Stimulated activated CD8-positive, alpha-beta memory T cell treated with anti-CD3 and anti-CD28 coated beads, Interleukin-7, amount 100 ng/mL, for 1 hour (primary cell): ENCODE measurements around the gene MAFG.
"Not testable (repeated sequence)": the region's sequence is repeated elsewhere in the genome, so short reads cannot be mapped to it uniquely, and the experiment has no call there.

Experiments used
- DNase-seq, 2 donors: peaks; one replicate each; pipeline ENCODE4 v3.0.0-alpha.2; 2020; ENCODE audit warnings: low read depth in 2 of 2

The MAFG gene

DNA sequence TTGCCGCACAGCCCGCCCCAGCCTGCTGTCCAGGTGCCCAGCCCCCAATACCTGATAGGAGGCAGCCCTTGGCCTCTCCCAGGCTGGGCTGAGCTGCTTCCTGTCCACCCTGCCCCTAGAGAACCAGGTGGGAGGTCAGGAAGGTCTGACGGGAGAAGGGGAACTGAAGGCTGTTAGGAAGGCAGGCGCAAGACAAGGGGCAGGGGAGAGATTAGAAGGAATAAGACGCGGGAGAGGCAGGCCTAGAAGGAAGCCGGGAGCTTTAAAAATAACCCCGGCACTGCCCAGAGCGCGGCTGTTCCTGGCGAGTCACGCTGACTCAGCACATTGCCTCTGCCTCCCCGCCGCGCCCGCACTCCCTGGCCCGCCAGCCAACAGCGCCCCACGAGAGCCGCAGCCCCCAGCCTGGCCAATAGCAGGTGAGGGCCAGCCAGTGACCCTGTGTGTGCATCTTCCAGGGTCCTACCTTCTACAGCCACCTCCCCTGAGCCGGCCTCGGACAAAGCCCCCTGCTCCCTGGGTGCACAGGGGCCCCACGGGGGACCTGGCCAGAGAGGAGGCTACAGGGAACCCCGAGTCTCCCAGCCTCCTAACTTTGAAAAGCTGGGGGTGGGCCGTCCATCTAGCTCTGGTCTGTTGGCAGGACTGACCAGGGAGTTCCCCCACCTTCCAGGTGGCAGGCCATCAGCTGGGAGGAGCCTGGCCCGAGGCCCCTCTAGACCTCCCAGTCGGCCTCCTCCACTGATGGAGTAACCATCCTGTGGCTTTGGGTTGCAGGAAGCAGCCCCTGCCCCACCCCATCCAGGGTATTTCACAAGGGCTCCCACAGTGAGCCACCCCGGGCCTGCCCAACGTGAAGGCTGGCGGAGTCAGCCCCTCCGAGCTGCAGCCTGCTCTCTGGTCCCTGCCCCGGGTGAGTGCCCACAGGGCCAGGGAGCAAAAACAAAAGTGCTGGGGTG lies 4.0 kb downstream of the MAFG start:
- DNase-seq = no peak

DNA sequence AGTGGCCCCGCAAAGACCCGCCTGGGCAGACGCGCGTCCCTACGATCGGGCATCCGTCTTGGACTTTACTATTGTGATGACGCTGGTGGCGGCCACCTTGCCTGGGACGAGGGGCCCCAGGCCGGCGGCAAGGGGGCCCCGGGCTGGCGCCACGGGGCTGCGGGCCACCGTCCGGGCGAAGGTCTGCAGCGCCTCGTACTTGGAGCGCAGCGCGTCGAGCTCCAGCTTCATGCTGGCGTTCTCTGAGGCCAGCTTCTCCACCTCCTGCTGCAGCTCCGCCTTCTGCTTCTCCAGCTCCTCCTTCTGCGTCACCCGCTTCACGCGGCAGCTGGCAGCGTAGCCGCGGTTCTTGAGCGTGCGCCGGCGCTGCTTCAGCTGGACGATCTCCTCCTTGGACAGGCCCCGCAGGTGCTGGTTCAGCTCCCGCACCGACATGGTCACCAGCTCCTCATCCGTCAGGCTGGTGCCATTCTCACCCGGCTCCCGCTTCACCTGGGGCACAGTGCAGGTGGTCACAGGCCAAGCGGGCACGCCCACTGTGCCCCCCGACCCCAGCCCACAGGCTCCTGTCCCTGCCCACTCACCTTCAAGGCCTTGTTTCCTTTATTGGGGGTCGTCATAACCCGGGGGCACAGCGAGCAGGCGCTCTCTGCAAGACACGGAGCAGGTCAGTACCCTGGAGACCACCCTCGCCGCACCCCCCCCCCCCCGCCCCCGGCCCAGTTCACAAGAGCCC lies 4.8 kb downstream of the MAFG start:
- no peak for DNase-seq

DNA sequence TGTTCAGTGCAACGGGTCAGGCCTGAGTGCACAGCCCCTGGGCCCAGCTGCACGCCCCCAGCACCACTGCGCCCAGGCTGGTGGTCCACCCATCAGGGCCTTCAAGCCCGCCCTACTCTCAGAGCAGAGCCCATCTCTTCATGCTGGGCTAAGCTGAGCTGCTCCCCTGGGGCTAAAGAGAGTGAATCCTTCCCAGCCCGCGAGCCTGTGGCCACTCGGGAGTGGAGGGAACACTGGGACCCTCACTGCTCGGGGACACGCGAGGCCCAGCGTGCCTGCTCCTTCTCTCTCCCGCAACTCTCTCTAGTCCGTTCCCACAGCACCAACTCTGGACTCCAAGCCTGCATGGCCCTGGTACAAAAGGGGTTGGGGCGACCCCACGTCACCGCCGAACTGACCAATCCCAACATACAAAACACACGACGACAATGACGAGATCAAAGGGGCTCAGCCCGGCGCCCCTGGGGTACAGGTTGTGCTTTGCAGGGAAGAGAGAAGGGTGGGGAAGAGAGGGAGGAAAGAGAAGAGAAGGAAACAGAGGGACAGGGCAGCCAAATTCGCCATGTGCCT lies 5.5 kb downstream of the MAFG start:
- DNase-seq = no peak

DNA sequence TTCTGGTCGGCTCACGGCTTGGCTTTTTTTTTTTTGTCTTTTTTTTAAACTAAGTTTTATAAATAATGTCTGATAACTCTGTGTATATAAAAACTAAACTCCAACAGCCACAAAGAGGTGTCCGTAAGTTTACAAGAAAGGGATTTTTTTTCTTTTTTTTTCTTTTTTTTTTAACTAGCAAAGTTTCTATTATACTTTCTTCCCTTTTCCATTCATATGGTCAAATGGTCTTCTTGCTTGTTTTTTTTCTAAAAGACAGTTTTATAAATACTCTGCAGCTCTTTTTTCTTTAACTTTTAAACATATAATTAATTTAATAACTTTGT lies 6.0 kb downstream of the MAFG start:
- DNase-seq = no peak

DNA sequence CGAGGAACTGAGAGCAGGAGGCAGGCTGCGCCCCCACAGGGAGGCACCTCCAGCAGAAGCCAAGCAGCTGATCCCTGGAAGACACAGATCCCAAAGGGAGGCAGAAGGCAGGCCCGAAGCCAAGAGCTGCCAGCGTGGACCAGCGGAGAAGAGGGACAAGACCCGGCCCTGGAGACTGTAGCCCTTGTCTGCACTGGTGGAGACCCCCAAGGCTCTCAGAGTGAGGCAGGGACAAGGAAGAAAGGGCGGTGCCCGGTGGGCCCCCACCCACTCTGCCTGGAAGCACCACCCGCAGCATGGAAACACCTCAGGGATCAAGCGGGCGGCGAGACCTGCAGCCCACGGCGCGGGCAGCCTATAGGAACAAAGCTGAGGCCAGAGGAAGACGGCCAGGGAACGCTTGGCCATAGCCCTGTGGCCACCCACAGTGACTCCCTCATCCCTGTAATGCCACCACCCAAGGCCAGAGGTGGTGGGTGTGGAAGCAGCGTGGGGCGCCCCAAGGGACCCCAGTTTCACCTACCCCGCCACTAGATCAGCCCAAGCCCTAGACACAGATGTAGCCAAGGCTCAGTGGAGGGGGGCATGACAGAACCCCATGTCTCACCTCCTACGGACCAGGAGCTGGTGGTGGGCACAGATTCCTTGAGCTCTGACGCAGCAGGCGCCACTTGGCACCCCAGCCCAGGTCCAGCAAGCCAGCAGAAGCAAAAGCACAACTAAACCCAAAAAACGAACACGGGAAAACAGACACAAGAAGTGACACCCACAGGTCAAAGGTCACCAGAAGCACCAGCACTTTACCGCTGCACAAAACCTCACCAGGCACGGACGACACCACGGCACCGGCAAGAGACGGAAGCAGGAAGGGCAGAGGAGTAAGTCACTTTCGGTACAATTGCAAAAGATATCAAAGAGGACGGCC lies 6.7 kb downstream of the MAFG start:
- DNase-seq = no peak

DNA sequence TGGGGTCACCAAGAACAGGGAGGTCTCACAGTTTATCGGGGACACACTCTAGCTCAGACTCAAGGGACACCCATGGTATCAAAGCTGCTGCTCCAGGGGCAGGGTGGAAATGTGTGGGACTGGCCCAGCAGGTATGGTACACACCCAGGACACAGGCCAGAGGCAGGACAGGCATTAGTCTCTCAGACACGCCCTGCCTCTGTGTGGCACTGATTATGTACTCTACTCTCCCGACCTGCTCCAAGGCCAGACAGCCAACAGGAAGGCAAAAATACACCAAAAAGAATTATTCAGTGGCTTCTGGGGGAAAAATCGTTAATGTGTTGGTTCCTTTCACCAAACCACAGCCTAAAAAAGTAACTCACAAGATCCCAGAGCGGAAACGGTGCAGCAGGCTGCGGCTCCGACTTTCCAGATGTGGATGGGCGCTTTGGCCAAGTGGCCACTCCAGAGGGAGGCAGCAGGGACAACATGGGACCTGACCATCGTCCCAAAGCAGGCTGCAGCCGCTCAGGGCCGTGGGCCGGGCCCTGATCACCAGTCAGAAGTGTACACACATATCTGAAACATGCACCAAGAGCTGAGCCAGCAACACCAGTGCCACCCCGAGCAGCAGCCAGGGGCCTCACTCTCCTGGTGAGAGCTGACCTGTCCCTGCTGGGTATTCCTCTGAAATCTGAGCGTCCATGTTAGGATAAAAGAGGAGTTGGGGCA lies 8.5 kb downstream of the MAFG start:
- DNase-seq = no peak

DNA sequence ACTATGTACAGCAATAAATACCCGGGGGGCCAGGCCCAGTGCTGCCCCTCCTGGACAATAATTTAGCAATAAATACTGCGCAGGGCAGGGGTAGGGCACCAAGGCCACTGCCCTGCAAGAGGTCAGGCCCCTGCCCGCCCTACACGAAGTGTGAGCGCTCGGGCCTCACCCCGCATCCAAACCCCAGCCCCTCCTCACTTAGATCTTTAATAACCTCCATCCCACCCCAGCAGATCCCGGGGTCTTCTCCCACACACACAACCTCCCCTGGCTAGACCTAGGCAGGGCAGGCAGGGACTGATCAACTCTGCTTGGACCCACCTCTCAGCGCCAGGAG lies 9.2 kb downstream of the MAFG start:
- not testable (repeated sequence) for DNase-seq

DNA sequence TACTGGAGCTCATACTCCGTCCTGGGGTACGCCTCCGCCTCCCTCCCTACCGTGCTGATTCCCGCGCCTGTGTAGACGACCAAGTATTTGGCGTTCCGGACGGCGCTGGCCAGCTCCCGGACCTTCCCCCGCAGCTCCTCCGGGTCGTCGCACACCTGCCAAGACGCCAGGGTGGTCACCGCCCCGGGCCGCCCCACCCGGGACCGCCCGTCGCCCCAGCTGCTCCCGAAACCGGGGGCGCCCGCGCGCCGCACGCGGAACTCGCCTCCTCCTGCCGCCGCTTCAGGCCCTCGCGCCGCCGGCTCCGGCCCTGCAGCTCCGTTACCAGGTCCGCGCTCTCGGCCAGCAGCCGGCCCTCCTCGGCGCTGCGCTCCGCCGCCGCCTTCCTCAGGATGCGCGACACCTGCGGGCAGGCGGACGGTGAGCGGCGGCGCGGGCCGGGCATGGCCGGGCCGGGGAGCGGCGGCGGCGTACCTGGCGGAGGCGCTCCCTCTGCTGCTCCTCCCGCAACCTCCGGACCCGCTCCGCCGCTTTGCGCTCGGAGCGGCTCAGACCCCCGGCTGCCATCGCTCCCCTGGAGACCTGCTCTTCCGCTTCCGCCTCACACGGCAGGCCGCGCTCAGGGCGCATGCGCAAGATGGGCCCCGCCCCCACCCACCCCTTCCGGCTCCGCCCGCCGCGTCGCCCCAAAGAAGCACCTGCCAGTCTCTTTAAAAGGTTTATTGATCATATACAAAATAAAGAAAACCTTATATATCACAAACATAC lies 9.8 kb downstream of the MAFG start, which contains the start of gene SIRT7:
SIRT7 (minus strand) TSS at position 612 of the 768 bp plus-strand sequence; CDS start at position 567, 45 bp downstream.
- peak; percentile 62 to 68 for DNase-seq

DNA sequence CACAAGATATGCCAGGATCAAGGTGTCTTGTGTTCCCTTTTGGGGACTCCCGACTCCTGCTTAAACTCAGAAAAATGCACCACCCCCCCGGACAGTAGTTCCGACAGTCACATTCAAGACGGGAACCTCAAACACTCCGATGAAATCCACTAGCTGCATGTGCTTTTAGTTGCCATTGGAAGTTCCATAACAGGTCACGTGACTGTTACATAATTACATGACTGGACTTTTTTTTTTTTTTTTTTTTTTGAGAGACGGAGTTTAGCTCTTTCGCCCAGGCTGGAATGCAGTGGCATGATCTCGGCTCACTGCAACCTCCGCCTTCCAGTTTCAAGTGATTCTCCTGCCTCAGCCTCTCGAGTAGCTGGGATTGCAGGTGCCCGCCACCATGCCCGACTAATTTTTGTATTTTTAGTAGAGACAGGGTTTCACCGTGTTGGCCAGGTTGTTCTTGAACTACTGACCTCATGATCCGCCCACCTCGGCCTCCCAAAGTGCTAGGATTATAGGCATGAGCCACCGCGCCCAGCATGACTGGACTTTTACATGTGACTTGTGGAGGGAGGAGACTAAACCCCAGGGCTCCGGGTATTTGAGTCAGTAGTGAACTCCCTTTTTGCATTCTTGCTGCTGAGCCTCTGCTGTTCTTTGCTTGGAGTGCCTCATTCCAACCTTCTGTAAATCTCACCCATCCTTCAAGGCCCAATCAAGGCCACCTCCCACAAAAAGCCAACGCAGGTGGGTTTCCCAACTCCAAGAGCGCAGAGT lies 11.1 kb downstream of the MAFG start:
- DNase-seq = no peak

DNA sequence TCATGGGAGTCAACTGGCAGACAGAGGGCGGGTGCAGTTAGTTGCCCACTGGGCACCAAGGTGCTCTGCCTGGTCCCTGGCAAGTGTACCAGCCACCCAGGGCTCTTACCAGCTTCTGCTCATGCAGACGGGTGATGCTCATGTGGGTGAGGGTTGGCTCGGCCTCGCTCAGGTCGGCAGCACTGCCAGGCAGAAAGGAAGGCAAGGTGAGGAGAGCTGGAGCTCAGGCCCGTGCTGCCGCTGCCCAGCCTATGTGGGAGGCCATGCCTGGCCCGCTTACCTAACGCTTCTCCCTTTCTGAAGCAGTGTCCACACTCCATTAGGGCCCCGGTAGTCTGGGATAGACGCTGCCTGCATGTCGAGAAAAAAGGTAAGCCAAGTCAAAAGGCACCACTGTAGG lies 12.2 kb downstream of the MAFG start:
- no peak for DNase-seq

DNA sequence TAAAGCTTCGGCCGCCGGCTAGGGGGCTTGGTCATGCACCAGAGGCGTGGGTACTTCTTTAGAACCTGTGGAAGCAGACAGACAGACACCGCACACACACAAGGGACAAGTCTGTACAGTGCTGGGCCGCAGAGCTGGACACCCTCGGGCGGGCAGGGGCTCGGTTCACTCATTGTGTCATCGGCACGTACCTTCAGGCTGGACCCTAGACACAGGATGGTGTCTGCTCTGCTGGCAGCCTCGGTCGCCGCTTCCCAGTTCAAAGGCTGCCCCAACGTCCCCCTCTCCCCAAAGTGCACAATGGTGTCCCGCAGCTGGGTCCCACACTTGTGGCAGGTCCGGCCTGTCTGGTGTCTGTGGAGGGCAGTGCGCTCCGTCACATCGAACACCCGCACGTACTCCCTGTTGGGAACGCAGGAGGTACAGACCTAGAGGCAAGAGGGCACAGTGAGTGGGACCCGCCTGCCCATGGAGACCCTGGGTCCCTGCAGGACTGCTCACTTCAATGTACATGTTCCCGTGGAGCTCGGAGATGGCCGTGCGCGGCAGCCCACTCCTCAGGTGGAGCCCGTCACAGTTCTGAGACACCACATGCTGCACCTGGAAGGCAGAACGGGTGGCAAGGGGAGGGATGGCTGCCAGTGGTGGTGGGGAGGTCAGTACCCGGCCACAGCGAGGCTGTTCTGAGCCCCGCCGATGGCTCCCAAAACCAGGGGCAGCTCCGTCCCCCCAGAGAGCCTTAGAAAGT lies 13.3 kb downstream of the MAFG start:
- DNase-seq = no peak

DNA sequence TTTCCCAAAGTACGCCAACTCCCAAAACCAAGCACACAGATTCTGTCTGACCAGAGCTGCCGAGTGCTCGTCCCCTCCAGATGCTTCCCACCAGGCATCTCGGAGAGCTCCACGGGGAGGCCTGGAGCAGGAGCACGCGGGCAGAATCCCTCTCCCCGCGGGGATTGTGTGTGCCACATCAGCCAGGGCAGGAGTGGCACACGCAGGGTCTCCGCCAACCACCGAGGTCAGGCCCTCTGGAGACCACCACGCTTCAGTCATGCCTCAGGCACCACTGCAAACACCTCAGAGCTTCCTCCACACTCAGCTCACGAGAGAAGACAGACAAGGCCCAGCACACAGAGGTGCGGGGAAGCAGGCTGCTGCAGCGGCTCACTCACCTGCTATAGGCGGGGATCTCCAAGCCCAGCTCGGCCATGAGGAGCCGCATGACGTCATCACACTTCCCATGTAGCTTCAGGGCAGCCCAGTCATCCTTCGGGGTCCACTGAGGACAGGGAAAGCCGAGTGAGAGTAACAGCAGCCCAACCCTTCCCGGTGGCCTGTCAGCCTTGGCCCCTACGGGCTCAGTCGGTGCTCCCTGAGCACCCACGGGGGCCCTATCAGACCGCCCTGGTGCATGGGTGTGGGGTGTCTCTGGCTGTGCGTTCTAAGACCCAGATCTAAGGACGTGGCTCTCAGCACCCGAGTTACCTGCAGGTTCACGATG lies 14.0 kb downstream of the MAFG start:
- no peak for DNase-seq

DNA sequence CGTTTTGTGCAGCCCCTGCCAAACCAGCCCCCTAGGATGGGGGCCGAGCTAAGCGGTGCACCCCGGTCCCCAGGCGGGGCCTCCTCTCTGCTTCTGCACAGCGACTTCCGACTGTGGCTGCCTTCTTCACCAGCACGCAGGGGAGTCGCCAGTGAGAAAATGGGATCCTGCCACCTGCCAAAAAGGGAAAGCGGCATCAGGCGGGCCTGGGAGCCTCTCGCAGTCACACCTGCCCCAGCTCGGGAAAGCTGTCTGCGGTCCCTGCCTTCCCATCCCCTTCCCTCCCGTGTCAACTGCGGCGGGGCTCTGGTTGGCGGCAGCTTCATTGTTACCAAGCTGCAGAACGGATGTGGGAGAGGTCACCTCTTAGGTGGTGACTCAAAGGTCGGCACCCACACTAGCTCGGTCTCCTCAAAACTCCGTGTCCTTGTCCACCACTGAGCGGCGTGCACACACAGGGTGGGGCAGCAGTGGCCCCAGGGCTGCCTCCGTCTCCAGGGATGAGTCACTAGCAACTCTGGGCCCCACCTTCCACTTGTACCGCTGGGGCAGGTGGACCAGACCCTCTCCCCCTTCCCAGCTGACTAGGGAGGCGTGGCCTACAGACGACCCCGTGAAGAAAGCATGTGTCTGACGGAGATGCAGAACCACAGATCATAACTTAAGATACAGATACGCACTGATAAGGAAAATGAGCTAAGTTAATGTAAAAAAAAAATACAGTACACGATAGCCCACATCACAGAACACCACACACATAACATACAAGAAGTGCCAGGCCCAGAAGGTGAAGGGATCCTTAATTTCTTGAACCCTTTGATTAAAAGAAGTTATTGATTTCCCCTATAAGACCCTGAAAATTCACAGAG lies 14.9 kb downstream of the MAFG start:
- DNase-seq = no peak

DNA sequence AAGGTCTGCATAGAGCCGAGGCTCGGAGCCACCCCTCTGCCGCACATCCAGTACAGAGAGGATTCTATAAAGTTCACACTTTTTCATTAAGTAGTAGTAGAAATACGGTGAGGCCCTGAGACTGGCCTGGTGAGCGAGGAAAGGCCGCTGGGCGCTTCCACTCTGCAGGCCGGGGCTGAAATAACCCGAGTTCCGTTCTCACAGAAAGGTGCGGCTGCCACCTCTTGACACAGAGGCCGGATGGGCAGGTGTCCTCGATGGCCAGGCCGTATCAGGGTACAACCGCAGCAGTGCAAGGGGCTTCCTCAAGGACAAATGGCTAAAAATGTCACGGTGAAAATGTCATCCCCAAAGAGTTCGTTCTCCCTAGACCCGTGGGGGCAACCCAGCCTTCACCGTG lies 15.6 kb downstream of the MAFG start:
- no peak for DNase-seq

DNA sequence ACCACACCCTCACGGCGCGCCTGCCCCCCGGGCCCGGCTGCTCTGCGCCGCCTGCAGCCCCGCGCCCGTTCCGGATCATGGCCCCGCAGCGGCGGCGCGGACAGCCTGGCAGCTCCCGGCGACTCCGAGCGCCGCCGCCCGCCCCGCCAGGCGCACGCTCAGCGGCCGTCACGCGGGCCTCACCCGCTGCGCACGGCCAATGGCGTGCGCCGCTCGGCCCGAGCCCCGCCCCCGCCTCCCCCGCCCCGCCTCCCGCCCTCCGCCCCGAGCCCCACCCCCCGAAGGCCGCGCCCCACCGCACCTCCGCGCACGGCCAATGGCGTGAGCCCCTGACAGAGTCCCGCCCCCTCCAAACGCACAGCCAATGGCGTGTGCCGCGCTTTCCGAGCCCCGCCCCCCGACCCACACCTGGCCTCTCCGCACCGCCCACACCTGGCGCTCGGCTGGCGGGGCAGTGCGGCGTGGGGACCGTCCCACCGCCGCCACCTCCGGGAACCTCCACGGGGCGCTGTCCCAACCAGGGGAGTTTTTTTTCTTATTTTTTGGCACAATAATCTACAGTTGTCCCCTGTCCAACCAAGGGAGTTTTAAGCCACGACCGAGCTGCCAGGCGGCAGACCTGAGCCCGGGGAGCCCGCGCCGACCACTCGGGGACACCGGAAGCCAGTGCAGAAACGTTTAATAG lies 16.1 kb downstream of the MAFG start, which contains the start of gene PCYT2:
PCYT2 (minus strand) TSS at position 123 of the 685 bp plus-strand sequence; CDS start at position 79, 44 bp downstream.
- DNase-seq = peak; percentile 77 to 82

DNA sequence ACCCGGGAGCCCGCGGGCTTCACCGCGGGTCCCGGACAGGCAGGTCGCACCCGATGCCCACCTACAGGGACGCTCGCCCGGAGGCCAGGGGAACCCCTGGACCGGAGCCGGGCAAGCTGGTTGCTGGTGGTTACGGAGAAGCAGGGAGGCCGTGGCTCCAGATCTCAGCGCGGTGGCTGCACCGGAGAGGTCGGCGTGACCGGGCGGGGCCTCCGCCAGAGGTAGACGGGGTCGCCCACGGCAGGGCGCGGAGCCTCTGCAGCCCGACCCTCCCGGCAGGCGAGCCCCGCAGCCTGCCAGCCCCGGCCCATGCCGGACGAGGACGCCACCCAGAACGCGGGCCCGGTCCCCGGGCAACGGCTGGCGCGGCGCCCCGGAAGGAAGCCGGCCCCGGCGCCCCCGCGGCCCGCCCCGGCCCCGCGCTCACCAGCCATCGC lies 16.7 kb downstream of the MAFG start:
- DNase-seq = no peak
